ENCODE results near the gene DMAP1.

GRCh38 chr1:44227211-44227610, 13.9 kb downstream of the DMAP1 start:
- TF ChIP-seq EZH2 (IDR thresholded peaks at IDR 0.05; ENCODE audit: low read length) = no peak
- TF ChIP-seq, protein P1, sequence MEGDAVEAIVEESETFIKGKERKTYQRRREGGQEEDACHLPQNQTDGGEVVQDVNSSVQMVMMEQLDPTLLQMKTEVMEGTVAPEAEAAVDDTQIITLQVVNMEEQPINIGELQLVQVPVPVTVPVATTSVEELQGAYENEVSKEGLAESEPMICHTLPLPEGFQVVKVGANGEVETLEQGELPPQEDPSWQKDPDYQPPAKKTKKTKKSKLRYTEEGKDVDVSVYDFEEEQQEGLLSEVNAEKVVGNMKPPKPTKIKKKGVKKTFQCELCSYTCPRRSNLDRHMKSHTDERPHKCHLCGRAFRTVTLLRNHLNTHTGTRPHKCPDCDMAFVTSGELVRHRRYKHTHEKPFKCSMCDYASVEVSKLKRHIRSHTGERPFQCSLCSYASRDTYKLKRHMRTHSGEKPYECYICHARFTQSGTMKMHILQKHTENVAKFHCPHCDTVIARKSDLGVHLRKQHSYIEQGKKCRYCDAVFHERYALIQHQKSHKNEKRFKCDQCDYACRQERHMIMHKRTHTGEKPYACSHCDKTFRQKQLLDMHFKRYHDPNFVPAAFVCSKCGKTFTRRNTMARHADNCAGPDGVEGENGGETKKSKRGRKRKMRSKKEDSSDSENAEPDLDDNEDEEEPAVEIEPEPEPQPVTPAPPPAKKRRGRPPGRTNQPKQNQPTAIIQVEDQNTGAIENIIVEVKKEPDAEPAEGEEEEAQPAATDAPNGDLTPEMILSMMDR (optimal IDR thresholded peaks at IDR 0.05 in 1 of 3, IDR thresholded peaks at IDR 0.05 in 1 of 3, conservative IDR thresholded peaks at IDR 0.05 in 1 of 3; ENCODE audit: extremely low read depth in 1 of 3, insufficient read depth in 2 of 3, low read length in 3 of 3) = no peak
